ENCODE results near the gene PLCH1. TPM values are rescaled to one million over a fixed set of nuclear protein-coding genes. Genes with fewer than 3 reads are reported as not detected.

PLCH1 gene
- total and polyA plus RNA-seq, 2 donors (not counting 1 experiment from before 2014, with no cell fraction given), result under 0.01 to 0.03 TPM

DNA sequence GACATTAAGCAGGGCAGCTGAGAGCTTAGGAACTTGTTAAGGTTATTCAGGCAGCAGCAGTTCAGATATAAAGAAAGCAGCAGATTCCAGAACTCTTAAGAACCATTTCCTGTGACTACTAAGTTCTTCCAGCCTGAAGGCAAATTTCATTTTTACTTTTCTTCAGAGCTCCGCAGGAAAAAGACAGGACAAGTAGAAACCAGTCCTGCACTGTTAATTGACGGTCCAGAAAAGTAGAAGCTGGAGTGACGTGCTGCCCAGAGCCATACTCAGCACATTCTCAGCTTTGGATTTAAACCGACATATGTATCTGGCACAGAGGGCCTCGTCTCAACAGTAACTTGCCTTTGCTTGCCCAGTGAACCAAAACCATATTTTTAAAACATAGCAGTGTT is 232.0 kb downstream of the PLCH1 start:
- no peak overlapping the region for H3K4me2 ChIP-seq (ENCODE audit: extremely low read depth, insufficient read depth, low read length)
- TF ChIP-seq, protein P1, sequence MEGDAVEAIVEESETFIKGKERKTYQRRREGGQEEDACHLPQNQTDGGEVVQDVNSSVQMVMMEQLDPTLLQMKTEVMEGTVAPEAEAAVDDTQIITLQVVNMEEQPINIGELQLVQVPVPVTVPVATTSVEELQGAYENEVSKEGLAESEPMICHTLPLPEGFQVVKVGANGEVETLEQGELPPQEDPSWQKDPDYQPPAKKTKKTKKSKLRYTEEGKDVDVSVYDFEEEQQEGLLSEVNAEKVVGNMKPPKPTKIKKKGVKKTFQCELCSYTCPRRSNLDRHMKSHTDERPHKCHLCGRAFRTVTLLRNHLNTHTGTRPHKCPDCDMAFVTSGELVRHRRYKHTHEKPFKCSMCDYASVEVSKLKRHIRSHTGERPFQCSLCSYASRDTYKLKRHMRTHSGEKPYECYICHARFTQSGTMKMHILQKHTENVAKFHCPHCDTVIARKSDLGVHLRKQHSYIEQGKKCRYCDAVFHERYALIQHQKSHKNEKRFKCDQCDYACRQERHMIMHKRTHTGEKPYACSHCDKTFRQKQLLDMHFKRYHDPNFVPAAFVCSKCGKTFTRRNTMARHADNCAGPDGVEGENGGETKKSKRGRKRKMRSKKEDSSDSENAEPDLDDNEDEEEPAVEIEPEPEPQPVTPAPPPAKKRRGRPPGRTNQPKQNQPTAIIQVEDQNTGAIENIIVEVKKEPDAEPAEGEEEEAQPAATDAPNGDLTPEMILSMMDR (conservative IDR thresholded peaks at IDR 0.05 in 1 of 2, IDR thresholded peaks at IDR 0.05 in 1 of 2; ENCODE audit: low read depth in 1 of 2, low read length in 2 of 2), result no peak
- no peak for TF ChIP-seq EZH2 (IDR thresholded peaks at IDR 0.05; ENCODE audit: low read length, missing control alignments)
- no peak for DNase-seq (ENCODE audit: low read depth in 2 of 2)

DNA sequence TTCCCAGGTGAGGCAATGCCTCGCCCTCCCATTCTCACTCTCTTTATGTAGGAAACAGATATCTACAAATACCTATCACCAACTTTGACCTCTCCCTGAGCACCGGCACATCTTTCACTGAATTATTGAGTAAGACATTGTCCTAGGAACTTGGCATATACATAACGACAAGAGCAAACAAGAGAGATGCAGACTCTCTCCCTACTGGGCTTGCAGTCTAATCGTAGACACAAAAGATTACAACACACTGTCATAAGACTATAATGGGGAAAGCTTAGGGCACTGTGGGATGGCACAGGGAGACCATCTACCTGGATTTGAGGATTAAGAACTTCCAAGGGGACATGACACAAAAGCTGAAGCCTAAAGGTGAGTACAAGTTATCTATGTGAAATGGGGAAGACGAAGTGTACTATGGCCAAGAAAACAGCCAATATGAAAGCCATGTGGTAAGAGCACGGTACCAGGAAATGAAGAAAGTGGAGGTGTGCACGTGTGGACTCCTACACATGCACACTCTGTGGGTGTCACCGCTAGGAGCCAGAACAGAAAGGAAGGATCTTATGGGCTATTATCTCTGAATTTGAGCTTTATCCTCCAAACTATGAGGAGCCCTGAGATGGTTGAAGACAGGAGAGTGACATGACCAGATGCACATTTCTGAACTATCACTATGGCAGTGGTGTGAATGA is 232.6 kb downstream of the PLCH1 start:
- Histone ChIP-seq H3K4me1 (ENCODE audit: control insufficient read depth, extremely low read depth, insufficient read depth, low read length) (no peaks in the 10 kb centered on the region), H4K20me1 (ENCODE audit: control insufficient read depth, extremely low read depth, insufficient read depth, low read length) (no peaks in the 10 kb centered on the region), H3K36me3 (ENCODE audit: control insufficient read depth, insufficient read depth, low read length) (no peaks in the 10 kb centered on the region), H3K4me3 (replicated peaks in 1 of 4; ENCODE audit: control extremely low read depth in 1 of 4, insufficient read depth in 1 of 4, low read depth in 3 of 4, low read length in 4 of 4) (no peak overlapping the region), H3K79me2 (ENCODE audit: control insufficient read depth, insufficient read depth, low read length) (no peaks in the 10 kb centered on the region), H3K27ac (ENCODE audit: insufficient read depth, low read length) (no peak overlapping the region), H3K9ac (ENCODE audit: insufficient read depth, low read length) (no peak overlapping the region), H3K4me2 (ENCODE audit: extremely low read depth, insufficient read depth, low read length) (no peak overlapping the region), H2AFZ (ENCODE audit: low read length) (no peak overlapping the region), H3K9me3 (ENCODE audit: control insufficient read depth, insufficient read depth, low read depth, low read length) (no peaks in the 10 kb centered on the region), H3K27me3 (ENCODE audit: control insufficient read depth, insufficient read depth, low read length) (no peaks in the 10 kb centered on the region)
- TF ChIP-seq, protein P1 (conservative IDR thresholded peaks at IDR 0.05 in 1 of 2, IDR thresholded peaks at IDR 0.05 in 1 of 2; ENCODE audit: low read depth in 1 of 2, low read length in 2 of 2), result no peak
- TF ChIP-seq EZH2 (IDR thresholded peaks at IDR 0.05; ENCODE audit: low read length, missing control alignments), result no peak
- no peak for DNase-seq (ENCODE audit: low read depth in 2 of 2)

More for the DNA sequence above, 232.0 kb downstream of the PLCH1 start:
- no peak overlapping the region for H3K4me3 ChIP-seq (replicated peaks in 1 of 4; ENCODE audit: control extremely low read depth in 1 of 4, insufficient read depth in 1 of 4, low read depth in 3 of 4, low read length in 4 of 4)
- H3K36me3 ChIP-seq (ENCODE audit: control insufficient read depth, insufficient read depth, low read length), result no peaks in the 10 kb centered on the region
- H3K9me3 ChIP-seq (ENCODE audit: control insufficient read depth, insufficient read depth, low read depth, low read length), result no peaks in the 10 kb centered on the region
- no peaks in the 10 kb centered on the region for H3K79me2 ChIP-seq (ENCODE audit: control insufficient read depth, insufficient read depth, low read length)
- no peak overlapping the region for H2AFZ ChIP-seq (ENCODE audit: low read length)
- no peaks in the 10 kb centered on the region for H4K20me1 ChIP-seq (ENCODE audit: control insufficient read depth, extremely low read depth, insufficient read depth, low read length)
- no peak overlapping the region for H3K27ac ChIP-seq (ENCODE audit: insufficient read depth, low read length)
- no peak overlapping the region for H3K9ac ChIP-seq (ENCODE audit: insufficient read depth, low read length)
- no peaks in the 10 kb centered on the region for H3K27me3 ChIP-seq (ENCODE audit: control insufficient read depth, insufficient read depth, low read length)
- no peaks in the 10 kb centered on the region for H3K4me1 ChIP-seq (ENCODE audit: control insufficient read depth, extremely low read depth, insufficient read depth, low read length)

DNA sequence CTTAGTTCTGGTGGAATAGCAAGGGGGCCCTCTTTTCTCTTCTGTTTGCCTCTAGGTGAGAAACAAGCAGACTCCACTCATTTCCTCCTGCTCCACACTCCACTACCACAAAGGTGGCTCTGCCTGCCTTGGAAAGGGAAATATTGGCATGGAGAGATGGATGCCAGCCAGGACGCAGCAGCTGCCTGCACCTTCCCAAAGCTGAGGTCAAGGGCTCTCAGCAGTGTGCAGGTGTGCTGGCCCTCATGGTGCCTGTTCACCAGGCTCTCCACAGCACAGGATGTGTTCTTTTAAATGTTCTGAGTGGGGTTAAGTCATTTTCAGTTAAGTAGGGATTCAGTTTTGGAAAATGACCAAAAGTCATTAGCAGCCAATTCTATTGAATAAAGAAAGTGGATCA is 240.2 kb downstream of the PLCH1 start:
- H3K27me3 ChIP-seq (ENCODE audit: control insufficient read depth, insufficient read depth, low read length), result no peaks in the 10 kb centered on the region

More for the DNA sequence above, 240.2 kb downstream of the PLCH1 start:
- TF ChIP-seq EZH2 (IDR thresholded peaks at IDR 0.05; ENCODE audit: low read length, missing control alignments), result no peak
- TF ChIP-seq, protein P1 (conservative IDR thresholded peaks at IDR 0.05 in 1 of 2, IDR thresholded peaks at IDR 0.05 in 1 of 2; ENCODE audit: low read depth in 1 of 2, low read length in 2 of 2), result no peak
- Histone ChIP-seq H3K36me3 (ENCODE audit: control insufficient read depth, insufficient read depth, low read length) (no peaks in the 10 kb centered on the region), H3K4me3 (replicated peaks in 1 of 4; ENCODE audit: control extremely low read depth in 1 of 4, insufficient read depth in 1 of 4, low read depth in 3 of 4, low read length in 4 of 4) (no peak overlapping the region), H4K20me1 (ENCODE audit: control insufficient read depth, extremely low read depth, insufficient read depth, low read length) (no peaks in the 10 kb centered on the region), H3K79me2 (ENCODE audit: control insufficient read depth, insufficient read depth, low read length) (no peaks in the 10 kb centered on the region), H3K9ac (ENCODE audit: insufficient read depth, low read length) (no peak overlapping the region), H3K4me2 (ENCODE audit: extremely low read depth, insufficient read depth, low read length) (no peak overlapping the region), H3K9me3 (ENCODE audit: control insufficient read depth, insufficient read depth, low read depth, low read length) (no peaks in the 10 kb centered on the region), H3K4me1 (ENCODE audit: control insufficient read depth, extremely low read depth, insufficient read depth, low read length) (no peaks in the 10 kb centered on the region), H3K27ac (ENCODE audit: insufficient read depth, low read length) (no peak overlapping the region), H2AFZ (ENCODE audit: low read length) (no peak overlapping the region)
- DNase-seq (ENCODE audit: low read depth in 2 of 2), result no peak
